ENCODE results near the gene CCDC88A. TPM values are rescaled to one million over a fixed set of nuclear protein-coding genes. Genes with fewer than 3 reads are reported as not detected.

The CCDC88A gene
- polyA plus RNA-seq, 2 of the 4 experiments (the other 2 are of a cell fraction): 21.3 to 77.8 TPM

GRCh38 chr2:55365303-55365702 lies 54.4 kb downstream of the CCDC88A start:
- H3K4me1 ChIP-seq: peaks cover 16% of the 10 kb centered on the region
- H3K9me3 ChIP-seq: no peaks in the 10 kb centered on the region
- WGBS (ENCODE audit: missing lambda C conversion rate): 88% methylated on average over 3 of the region's 3 CpGs
- ATAC-seq (no peak), FAIRE-seq (peak; percentile 63), DNase-seq (ENCODE audit: low read depth in 1 of 2, low spot score in 1 of 2) (no peak)
- H3K27ac ChIP-seq: no peak overlapping the region
- TF ChIP-seq BHLHE40 (IDR thresholded peaks at IDR 0.05; ENCODE audit: low read depth, low read length) (no peak), CHD4 (IDR thresholded peaks at IDR 0.05; ENCODE audit: borderline replicate concordance) (no peak), HES2 (IDR thresholded peaks at IDR 0.05) (no peak), FOXS1 (CRISPR knock-in tag; IDR thresholded peaks at IDR 0.05) (no peak), CBX2 (IDR thresholded peaks at IDR 0.05; ENCODE audit: borderline replicate concordance, low read depth) (no peak), NFE2L2 (conservative IDR thresholded peaks at IDR 0.05; ENCODE audit: low read length) (no peak), CBX8 (IDR thresholded peaks at IDR 0.05) (no peak), KDM1A (IDR thresholded peaks at IDR 0.05; ENCODE audit: low read depth) (no peak), RAD21 (conservative IDR thresholded peaks at IDR 0.05 in 1 of 2, IDR thresholded peaks at IDR 0.05 in 1 of 2) (no peak)
- H3K4me3 ChIP-seq: no peak overlapping the region
- no peak overlapping the region; the same call in 2 of the 3 replicates for H3K4me2 ChIP-seq
- CTCF ChIA-PET: interaction anchor here (1.3 to 1.5 kb wide), 3 partner anchors 12 to 66 kb away, joined by 3 to 4 read pairs (median 3); no protein-coding TSS in a partner anchor
- POLR2A ChIA-PET: no interaction called here

GRCh38 chr2:55364189-55365055 lies 55.2 kb downstream of the CCDC88A start:
- peak overlapping the region; percentile 40 for H3K4me2 ChIP-seq
- FAIRE-seq: peak; percentile 78

GRCh38 chr2:55363636-55364035 lies 56.0 kb downstream of the CCDC88A start:
- Histone ChIP-seq H3K9me3 (no peaks in the 10 kb centered on the region), H3K27ac (no peak overlapping the region), H3K4me3 (no peak overlapping the region), H3K4me1 (peaks cover 16% of the 10 kb centered on the region), H3K4me2 (peak overlapping the region; percentile 40)
- no peak for ATAC-seq
- CTCF ChIA-PET: interaction anchor here (0.8 kb wide), 1 partner anchor 27 kb away, joined by 3 read pairs; no protein-coding TSS in a partner anchor
- peak; percentile 18 for FAIRE-seq
- whole genome bisulfite sequencing (ENCODE audit: missing lambda C conversion rate): 91% methylated on average over 3 of the region's 3 CpGs
- DNase-seq (ENCODE audit: low read depth in 1 of 2, low spot score in 1 of 2): no peak
- POLR2A ChIA-PET: interaction anchor here (1.3 kb wide), 1 partner anchor 56 kb away, joined by 3 read pairs; the partner anchor contains the start of gene CCDC88A
- TF ChIP-seq MAZ (IDR thresholded peaks at IDR 0.05; ENCODE audit: borderline replicate concordance, low read depth, low read length) (no peak), HOXB5 (CRISPR knock-in tag; IDR thresholded peaks at IDR 0.05) (no peak), KDM1A (IDR thresholded peaks at IDR 0.05; ENCODE audit: low read depth) (no peak), JUNB (IDR thresholded peaks at IDR 0.05) (no peak), MAFK (IDR thresholded peaks at IDR 0.05; ENCODE audit: partially characterized antibody) (no peak), EHF (CRISPR knock-in tag; IDR thresholded peaks at IDR 0.05) (no peak), TFCP2L1 (CRISPR knock-in tag; IDR thresholded peaks at IDR 0.05) (no peak), RCOR1 (IDR thresholded peaks at IDR 0.05; ENCODE audit: low read depth, low read length) (no peak), RNF2 (IDR thresholded peaks at IDR 0.05; ENCODE audit: borderline replicate concordance, low read depth) (no peak), ESRRA (IDR thresholded peaks at IDR 0.05; ENCODE audit: borderline replicate concordance, low read length) (no peak), ZSCAN20 (CRISPR knock-in tag; IDR thresholded peaks at IDR 0.05) (no peak), RAD21 (conservative IDR thresholded peaks at IDR 0.05 in 1 of 2, IDR thresholded peaks at IDR 0.05 in 1 of 2) (no peak), FOSB (CRISPR knock-in tag; IDR thresholded peaks at IDR 0.05) (no peak), RFX5 (IDR thresholded peaks at IDR 0.05) (no peak), RARB (CRISPR knock-in tag; IDR thresholded peaks at IDR 0.05) (no peak), ZC3H11A (IDR thresholded peaks at IDR 0.05) (no peak), CTCF (IDR thresholded peaks at IDR 0.05) (no peak), FOSL2 (IDR thresholded peaks at IDR 0.05) (no peak), FOSL2 (CRISPR knock-in tag; IDR thresholded peaks at IDR 0.05) (no peak)

More at GRCh38 chr2:55364189-55365055, 55.2 kb downstream of the CCDC88A start:
- WGBS (ENCODE audit: missing lambda C conversion rate): 63% methylated on average over 3 of the region's 3 CpGs
- TF ChIP-seq NFE2L2 (conservative IDR thresholded peaks at IDR 0.05; ENCODE audit: low read length) (no peak), ZSCAN20 (CRISPR knock-in tag; IDR thresholded peaks at IDR 0.05) (no peak), HDAC2 (IDR thresholded peaks at IDR 0.05) (no peak), CHD2 (IDR thresholded peaks at IDR 0.05; ENCODE audit: low read length, partially characterized antibody) (no peak), CHD4 (IDR thresholded peaks at IDR 0.05; ENCODE audit: borderline replicate concordance) (no peak), ESRRA (IDR thresholded peaks at IDR 0.05; ENCODE audit: borderline replicate concordance, low read length) (no peak), PHF8 (IDR thresholded peaks at IDR 0.05; ENCODE audit: borderline replicate concordance, low read depth) (no peak), MAZ (IDR thresholded peaks at IDR 0.05; ENCODE audit: borderline replicate concordance, low read depth, low read length) (no peak), POLR2A (IDR thresholded peaks at IDR 0.05; ENCODE audit: low read length) (no peak), FOSL2 (IDR thresholded peaks at IDR 0.05) (0 out of 2 replicates have a peak, but pooled peaks have one; percentile 15), FOSL2 (CRISPR knock-in tag; IDR thresholded peaks at IDR 0.05) (peak; percentile 41; the same call in 1 of the 2 replicates), SMC3 (IDR thresholded peaks at IDR 0.05) (no peak), SREBF2 (IDR thresholded peaks at IDR 0.05) (no peak), JUNB (IDR thresholded peaks at IDR 0.05) (peak; percentile 41), CEBPB (IDR thresholded peaks at IDR 0.05) (peak in 1 of 2 experiments; percentile 61; a peak in 1 of 4 replicates), BHLHE40 (IDR thresholded peaks at IDR 0.05; ENCODE audit: low read depth, low read length) (no peak), HES2 (IDR thresholded peaks at IDR 0.05) (no peak), EHF (CRISPR knock-in tag; IDR thresholded peaks at IDR 0.05) (no peak)
- no peak overlapping the region for H3K27ac ChIP-seq
- H3K4me1 ChIP-seq: peaks cover 16% of the 10 kb centered on the region
- H3K4me3 ChIP-seq: no peak overlapping the region
- ChIA-PET CTCF (interaction anchor here (0.6 to 1.4 kb wide), 3 partner anchors 13 to 117 kb away, joined by 3 to 4 read pairs (median 3); no protein-coding TSS in a partner anchor), POLR2A (interaction anchor here (1.3 kb wide), 1 partner anchor 55 kb away, joined by 3 read pairs; the partner anchor contains the start of gene CCDC88A)
- peak; percentile 23 to 57 for DNase-seq (ENCODE audit: low read depth in 1 of 2, low spot score in 1 of 2)
- peak; percentile 71 to 81; a peak in 5 of 6 replicates for ATAC-seq
- no peaks in the 10 kb centered on the region for H3K9me3 ChIP-seq
